GM12878 (cell line): ENCODE data around the gene GPR62. TPM values are rescaled to one million over a fixed set of nuclear protein-coding genes. Genes with fewer than 3 reads are reported as not detected.

Experiments
- ATAC-seq: fragments of 200-7000 bp; cut with Tn5 transposase; 3 replicates; pipeline ENCODE4 v1.9.1; 2020; ENCODE audit warnings: mild to moderate bottlenecking, moderate library complexity
- BruUV-seq: library from RNA; stranded (reverse); fragments of 400-500 nt; replicated peaks from 2 replicates; lab custom pipeline; 2021; lab: Mats Ljungman, UMichigan
- CTCF ChIA-PET: fragments of 300-600 bp; sonication (Branson Sonifier 250); formaldehyde crosslinking; extraction: SDS; loops from one replicate; lab custom pipeline; 2021; ENCODE audit warnings: inconsistent platforms; lab: Yijun Ruan, JAX
- POLR2A ChIA-PET: fragments of 350-600 bp; formaldehyde crosslinking; extraction: SDS; loops from one replicate; lab custom pipeline; 2021; ENCODE audit warnings: inconsistent platforms; lab: Charles Lee
- RAD21 ChIA-PET: fragments of 300-600 bp; sonication (Branson Sonifier 250); formaldehyde crosslinking; loops from one replicate; lab custom pipeline; 2023; ENCODE audit warnings: antibody characterized with exemption; ENCODE audit not compliant: unreplicated experiment; lab: Charles Lee
- SMC1A ChIA-PET: fragments of 300-600 bp; sonication (Branson Sonifier 250); formaldehyde crosslinking; loops from one replicate; lab custom pipeline; 2023; ENCODE audit not compliant: unreplicated experiment, uncharacterized antibody; lab: Charles Lee
- DNase-seq: peaks from one replicate; pipeline ENCODE4 v3.0.0-alpha.2; 2011; ENCODE audit warnings: low read depth, low spot score
- FAIRE-seq: peaks from 3 replicates; lab custom pipeline; 2011; peaks lifted over from hg19 to GRCh38; lab: Jason Lieb, UNC
- H2AFZ ChIP-seq: 2 replicates; pipeline ENCODE4 v1.6.0; 2011; ENCODE audit warnings: low read depth, low read length, control low read depth; ENCODE audit not compliant: control insufficient read depth
- H3K27ac ChIP-seq: 2 replicates; pipeline ENCODE4 v1.5.1; 2011; ENCODE audit warnings: control low read depth; ENCODE audit not compliant: control insufficient read depth, insufficient read depth
- H3K27me3 ChIP-seq, 2 experiments: replicated peaks in 1 of 2; 2 replicates each; pipeline versions ENCODE4 v1.6.0 to v1.6.1; 2011; ENCODE audit warnings: low read length in 1 of 2; ENCODE audit not compliant: control insufficient read depth in 2 of 2, insufficient read depth in 2 of 2
- H3K36me3 ChIP-seq, 2 experiments: 2 replicates each; pipeline ENCODE4 v1.5.1; 2011; ENCODE audit warnings: low read length in 1 of 2; ENCODE audit not compliant: control insufficient read depth in 2 of 2, insufficient read depth in 2 of 2
- H3K4me1 ChIP-seq: 2 replicates; pipeline ENCODE4 v1.6.1; 2011; ENCODE audit warnings: mild to moderate bottlenecking, low read length, moderate library complexity, mixed read lengths; ENCODE audit not compliant: control insufficient read depth, insufficient read depth
- H3K4me2 ChIP-seq: 2 replicates; pipeline ENCODE4 v1.6.0; 2011; ENCODE audit warnings: control low read depth; ENCODE audit not compliant: control insufficient read depth, insufficient read depth
- H3K4me3 ChIP-seq: fragments of 200-600 bp; sonication (generic); 2 replicates; pipeline ENCODE4 v1.5.1; 2016
- H3K79me2 ChIP-seq: 2 replicates; pipeline ENCODE4 v1.6.0; 2011; ENCODE audit warnings: low read length; ENCODE audit not compliant: control insufficient read depth, insufficient read depth
- H3K9ac ChIP-seq: 2 replicates; pipeline ENCODE4 v1.8.0; 2011; ENCODE audit warnings: low read length, control low read depth, mixed read lengths; ENCODE audit not compliant: control insufficient read depth, insufficient read depth
- H3K9me3 ChIP-seq: replicated peaks from 3 replicates; pipeline ENCODE4 v1.5.1; 2011; ENCODE audit warnings: mild to moderate bottlenecking, low read length; ENCODE audit not compliant: control insufficient read depth, insufficient read depth
- H4K20me1 ChIP-seq: 2 replicates; pipeline ENCODE4 v1.6.0; 2011; ENCODE audit not compliant: control insufficient read depth, insufficient read depth
- BHLHE40 ChIP-seq, 2 experiments: fragments of 450-650 bp in 1 of 2; IDR thresholded peaks; 2 replicates each; pipeline ENCODE4 v1.6.1; 2011 to 2017; ENCODE audit warnings: low read depth in 2 of 2, borderline replicate concordance in 1 of 2, improper control_type of control experiment in 1 of 2, low read length in 1 of 2, mild to moderate bottlenecking in 1 of 2
- E4F1 ChIP-seq: fragments of 450-650 bp; IDR thresholded peaks from 2 replicates; pipeline ENCODE4 v1.6.1; 2018; ENCODE audit warnings: borderline replicate concordance, mild to moderate bottlenecking; ENCODE audit not compliant: partially characterized antibody
- HCFC1 ChIP-seq: fragments of 150-350 bp; IDR thresholded peaks from 2 replicates; pipeline ENCODE4 v1.6.1; 2014; ENCODE audit warnings: low read length
- HDAC6 ChIP-seq: fragments of 200-600 bp; sonication (generic); IDR thresholded peaks from one replicate; pipeline ENCODE4 v1.8.0; 2017; ENCODE audit warnings: antibody characterized with exemption; ENCODE audit not compliant: unreplicated experiment
- HDGF ChIP-seq: fragments of 450-650 bp; IDR thresholded peaks from 2 replicates; pipeline ENCODE4 v1.6.1; 2016; ENCODE audit warnings: antibody characterized with exemption
- MXI1 ChIP-seq: fragments of 150-350 bp; IDR thresholded peaks from 2 replicates; pipeline ENCODE4 v1.6.1; 2011; ENCODE audit warnings: low read depth, mild to moderate bottlenecking, inconsistent platforms, low read length, improper control_type of control experiment
- NBN ChIP-seq: fragments of 450-650 bp; IDR thresholded peaks from 2 replicates; pipeline ENCODE4 v1.6.1; 2016
- NFYB ChIP-seq: IDR thresholded peaks from 2 replicates; pipeline ENCODE4 v1.6.1; 2011; ENCODE audit warnings: low read depth, mild to moderate bottlenecking, low read length, improper control_type of control experiment, moderate library complexity; ENCODE audit not compliant: insufficient read depth
- NR2C2 ChIP-seq: IDR thresholded peaks from 2 replicates; pipeline ENCODE4 v1.6.1; 2011; ENCODE audit warnings: borderline replicate concordance, low read depth; ENCODE audit not compliant: control insufficient read depth, insufficient read length
- POLR2AphosphoS5 ChIP-seq: IDR thresholded peaks from 2 replicates; pipeline ENCODE4 v1.6.1; 2011; ENCODE audit warnings: mild to moderate bottlenecking, low read length, inconsistent platforms
- RCOR1 ChIP-seq: conservative IDR thresholded peaks from 2 replicates; pipeline ENCODE4 v1.6.1; 2012; ENCODE audit warnings: low read depth, low read length, improper control_type of control experiment
- SUZ12 ChIP-seq: fragments of 200-600 bp; sonication (generic); IDR thresholded peaks from one replicate; pipeline ENCODE4 v1.6.1; 2018; ENCODE audit warnings: antibody characterized with exemption, mild to moderate bottlenecking; ENCODE audit not compliant: unreplicated experiment
- USF1 ChIP-seq: IDR thresholded peaks from 2 replicates; pipeline ENCODE4 v1.6.1; 2011; ENCODE audit warnings: borderline replicate concordance, low read depth, mild to moderate bottlenecking, moderate library complexity, mixed read lengths, low read length; ENCODE audit not compliant: insufficient read depth; ENCODE audit errors: extremely low read length
- ZSCAN29 ChIP-seq: fragments of 450-650 bp; IDR thresholded peaks from 2 replicates; pipeline ENCODE4 v1.6.1; 2017; ENCODE audit warnings: mild to moderate bottlenecking, moderate library complexity
- WGBS: methylation state at CpG from one replicate; pipeline ENCODE4 v1.1.6; 2016; ENCODE audit warnings: low lambda C conversion rate; ENCODE audit not compliant: insufficient replicate concordance, insufficient coverage; ENCODE audit errors: missing lambda C conversion rate; 5-methylcytosine and 5-hydroxymethylcytosine counted together
- in situ Hi-C: fragments of 300-500 bp; cut with MboI; formaldehyde crosslinking; loops from 9 replicates; pipeline ENCODE4 v1.14.3; 2018; ENCODE audit warnings: mixed read lengths
- intact Hi-C: fragments of 100-400 bp; cut with micrococcal nuclease; formaldehyde crosslinking; loops from one replicate; pipeline ENCODE4 v1.14.2; 2022; ENCODE audit not compliant: unreplicated experiment
- polyA plus RNA-seq, 11 experiments: library from polyadenylated mRNA; depleted of rRNA in 4 of 11; unstranded in 6 of 11; stranded (reverse) in 5 of 11; fragments of >200 nt; fragmentation: Nextera tagmentation in 4 of 11; fragmentation: Illumina TruSeq in 1 of 11; extraction: Ambion mirVana in 4 of 11; extraction: Trizol in 1 of 11; gene quantifications; 1 replicate in 1 of 11; 2 replicates in 10 of 11; pipeline versions ENCODE4 v1.2.1 to v1.2.3, GENCODE V29; 2011 to 2016; ENCODE audit warnings: inconsistent platforms in 2 of 11, missing spikeins in 2 of 11, low read depth in 1 of 11
- total RNA-seq, 4 experiments: library from RNA; depleted of rRNA in 3 of 4; stranded (reverse); fragments of >200 nt in 3 of 4; fragmentation: Illumina TruSeq in 1 of 4; extraction: Trizol in 1 of 4; gene quantifications; 2 replicates each; pipeline versions ENCODE4 v1.2.1 to v1.2.3, GENCODE V29; 2013 to 2021
- TF ChIP-seq, protein P1 (sequence below): fragments of 450-650 bp; formaldehyde crosslinking; IDR thresholded peaks from 2 replicates; pipeline ENCODE4 v1.4.0; 2022; ENCODE audit warnings: mild to moderate bottlenecking, moderate library complexity

The GPR62 gene
- total and polyA plus RNA-seq, 10 of the 15 experiments (the other 5 are each of a cell fraction or from before 2014, with no cell fraction given): not detected

DNA sequence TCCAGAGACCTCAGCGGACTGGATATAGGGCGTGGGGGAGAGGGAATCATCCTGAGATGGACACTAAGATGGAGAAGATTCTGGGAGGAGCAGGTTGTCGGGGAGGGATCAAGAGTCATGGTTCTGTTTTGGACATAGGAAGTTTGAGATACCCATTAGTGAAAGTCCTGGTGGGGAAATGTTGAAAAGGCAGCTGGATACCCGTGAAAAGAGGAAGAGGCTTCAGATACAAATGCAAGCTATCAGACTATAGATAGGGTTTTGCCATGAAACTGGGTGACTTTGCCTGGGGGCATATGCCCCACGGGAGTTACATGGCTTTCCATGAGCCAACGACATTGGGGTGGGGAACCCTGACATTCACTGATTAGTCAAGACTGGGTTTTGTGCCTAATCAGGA is 1.1 kb upstream of the GPR62 start (continued):
- TF ChIP-seq USF1 (no peak), HDGF (no peak), E4F1 (no peak), NFYB (no peak)
- TF ChIP-seq, all 136 proteins: peak for 0

- Histone ChIP-seq H3K4me3 (no peak overlapping the region), H3K9me3 (no peaks in the 10 kb centered on the region), H3K36me3 (no peaks in the 10 kb centered on the region), H4K20me1 (no peaks in the 10 kb centered on the region), H3K4me2 (no peak overlapping the region), H3K4me1 (no peaks in the 10 kb centered on the region), H2AFZ (no peak overlapping the region), H3K27ac (no peak overlapping the region), H3K79me2 (no peaks in the 10 kb centered on the region), H3K9ac (no peak overlapping the region), H3K27me3 (peaks cover 0 to 8% of the 10 kb centered on the region in 2 experiments; a peak in 3 of 4 replicates)
- intact Hi-C loops: no loop called here
- ChIA-PET CTCF (interaction anchor here (1.5 to 1.6 kb wide), 2 partner anchors 12 to 13 kb away, joined by 4 to 5 read pairs; partner anchors contain the start of genes PARP3 and RRP9), RAD21 (no interaction called here), POLR2A (no interaction called here), SMC1A (no interaction called here)
- in situ Hi-C loops: no loop called here
- no peak for DNase-seq
- ATAC-seq: no peak
- BruUV-seq: no TSS peak
- FAIRE-seq: no peak
- TF ChIP-seq RCOR1 (no peak), NR2C2 (no peak), BHLHE40 (IDR thresholded peaks at IDR 0.05; ENCODE audit: borderline replicate concordance in 1 of 2, low read depth in 2 of 2, low read length in 1 of 2) (no peak), HCFC1 (no peak), SUZ12 (no peak), MXI1 (no peak), ZSCAN29 (no peak), HDAC6 (no peak), NBN (no peak), POLR2AphosphoS5 (no peak)
- TF ChIP-seq, protein P1, sequence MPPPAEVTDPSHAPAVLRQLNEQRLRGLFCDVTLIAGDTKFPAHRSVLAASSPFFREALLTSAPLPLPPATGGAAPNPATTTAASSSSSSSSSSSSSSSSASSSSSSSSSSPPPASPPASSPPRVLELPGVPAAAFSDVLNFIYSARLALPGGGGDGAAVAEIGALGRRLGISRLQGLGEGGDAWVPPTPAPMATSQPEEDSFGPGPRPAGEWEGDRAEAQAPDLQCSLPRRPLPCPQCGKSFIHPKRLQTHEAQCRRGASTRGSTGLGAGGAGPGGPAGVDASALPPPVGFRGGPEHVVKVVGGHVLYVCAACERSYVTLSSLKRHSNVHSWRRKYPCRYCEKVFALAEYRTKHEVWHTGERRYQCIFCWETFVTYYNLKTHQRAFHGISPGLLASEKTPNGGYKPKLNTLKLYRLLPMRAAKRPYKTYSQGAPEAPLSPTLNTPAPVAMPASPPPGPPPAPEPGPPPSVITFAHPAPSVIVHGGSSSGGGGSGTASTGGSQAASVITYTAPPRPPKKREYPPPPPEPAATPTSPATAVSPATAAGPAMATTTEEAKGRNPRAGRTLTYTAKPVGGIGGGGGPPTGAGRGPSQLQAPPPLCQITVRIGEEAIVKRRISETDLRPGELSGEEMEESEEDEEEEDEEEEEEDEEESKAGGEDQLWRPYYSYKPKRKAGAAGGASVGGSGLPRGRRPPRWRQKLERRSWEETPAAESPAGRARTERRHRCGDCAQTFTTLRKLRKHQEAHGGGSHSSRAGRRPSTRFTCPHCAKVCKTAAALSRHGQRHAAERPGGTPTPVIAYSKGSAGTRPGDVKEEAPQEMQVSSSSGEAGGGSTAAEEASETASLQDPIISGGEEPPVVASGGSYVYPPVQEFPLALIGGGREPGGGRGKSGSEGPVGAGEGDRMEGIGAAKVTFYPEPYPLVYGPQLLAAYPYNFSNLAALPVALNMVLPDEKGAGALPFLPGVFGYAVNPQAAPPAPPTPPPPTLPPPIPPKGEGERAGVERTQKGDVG: no peak
- WGBS: 0% methylated on average over 1 of the region's 1 CpG
These were observed 468 bp upstream of the GPR62 start for GRCh38 chr3:51954713-51955112.
